GM19438 (cell line): ENCODE results near the gene MTUS2.

ENCODE experiments used
- ATAC-seq: cut with Tn5 transposase; IDR thresholded peaks from one replicate; pipeline ENCODE4 v1.9.1; 2021; ENCODE audit warnings: low read depth; ENCODE audit not compliant: unreplicated experiment

The MTUS2 gene

DNA sequence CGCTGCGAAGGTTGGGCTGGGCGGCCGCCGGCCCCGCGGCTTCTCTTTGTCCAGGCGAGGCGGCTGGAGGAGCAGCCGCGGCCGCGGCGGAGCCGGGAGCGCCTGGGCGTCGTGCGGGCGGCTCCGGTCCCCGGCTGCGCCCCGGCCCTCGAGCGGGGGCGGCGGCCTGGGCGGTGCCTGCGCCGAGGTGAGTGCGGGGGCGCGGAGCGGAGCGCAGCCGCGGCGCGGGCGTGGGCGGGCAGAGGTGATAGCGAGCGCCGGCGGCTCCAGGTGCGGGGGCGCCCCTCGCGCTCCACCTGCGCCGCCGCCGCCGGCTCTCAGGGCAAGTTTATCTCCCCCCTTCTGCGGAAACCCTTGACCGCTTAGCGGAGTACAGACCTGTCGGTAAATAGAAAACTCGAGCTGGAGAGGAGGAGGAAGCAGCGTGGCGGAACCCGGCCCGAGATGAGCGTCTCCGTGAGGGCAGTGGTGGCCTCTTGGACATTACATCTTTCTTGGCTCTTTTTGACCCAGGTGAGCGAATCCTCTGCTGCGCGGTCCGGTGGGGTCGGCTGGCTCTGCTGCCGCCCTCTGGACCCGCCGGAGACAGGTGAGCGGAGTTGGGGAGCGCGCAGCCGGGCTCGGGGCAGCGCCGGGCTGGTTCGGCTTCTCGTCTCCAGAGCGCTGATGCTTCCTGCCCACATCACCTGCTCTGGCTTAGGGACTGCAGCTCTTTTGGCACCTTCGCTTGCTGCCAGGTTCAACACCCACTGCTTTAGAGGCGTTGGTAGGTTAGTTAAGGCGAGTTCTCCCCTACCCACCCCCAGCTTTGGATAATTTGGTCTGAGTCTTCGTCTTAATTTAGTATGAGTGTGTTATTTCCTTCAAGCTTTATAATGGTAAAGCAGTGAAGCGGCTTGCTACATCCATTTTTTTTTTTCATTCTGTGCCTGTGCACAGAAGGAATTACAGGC, at the start of gene MTUS2:
Gene MTUS2 (plus strand): TSS at position 241 of the 953 bp plus-strand sequence.
- ATAC-seq: peak; percentile 53

DNA sequence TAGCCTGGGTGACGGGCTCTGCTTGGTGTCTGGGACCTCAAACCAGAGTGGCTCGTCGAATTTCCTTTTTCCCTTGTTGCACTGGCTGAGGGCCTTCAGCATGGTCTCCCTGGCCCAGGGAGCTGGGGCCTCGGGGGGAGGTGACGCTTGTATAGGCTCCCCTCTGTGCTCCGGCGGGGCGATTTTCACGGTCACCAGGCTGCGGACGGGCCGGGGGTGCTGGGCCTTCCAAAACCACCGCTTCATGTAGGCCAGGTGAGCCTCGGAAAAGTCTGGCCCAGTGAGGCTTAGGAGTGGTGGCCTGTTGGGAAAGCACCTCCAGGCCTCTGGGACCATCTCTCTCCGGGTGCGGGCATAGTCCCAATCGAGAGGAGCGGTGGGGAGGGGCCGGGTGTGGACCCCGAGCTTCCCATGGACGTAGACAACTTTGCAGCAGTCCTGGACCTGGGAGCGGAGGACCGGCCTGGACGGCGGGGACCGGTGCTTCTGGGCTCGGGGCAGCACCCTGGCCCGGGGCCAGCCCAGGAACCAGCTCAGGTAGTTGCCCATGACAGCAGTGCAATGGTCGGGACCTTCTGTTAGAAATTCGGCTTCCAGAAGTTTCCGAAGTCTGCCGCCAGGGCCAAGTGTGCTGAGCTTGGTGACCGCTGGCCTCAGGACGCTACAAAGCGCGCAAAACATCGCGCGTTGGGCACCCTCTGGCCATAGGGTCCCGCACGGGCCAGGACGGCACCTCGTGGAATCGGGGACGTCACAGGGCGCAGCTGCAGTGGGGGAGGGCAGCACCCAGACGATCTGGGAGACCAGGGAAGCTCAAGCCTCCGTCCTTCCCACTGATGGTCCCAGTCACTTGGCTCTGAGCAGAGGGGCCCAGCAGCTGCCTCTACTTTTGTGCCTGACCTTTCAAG, 41.6 kb upstream of the MTUS2 start:
- ATAC-seq: no peak

DNA sequence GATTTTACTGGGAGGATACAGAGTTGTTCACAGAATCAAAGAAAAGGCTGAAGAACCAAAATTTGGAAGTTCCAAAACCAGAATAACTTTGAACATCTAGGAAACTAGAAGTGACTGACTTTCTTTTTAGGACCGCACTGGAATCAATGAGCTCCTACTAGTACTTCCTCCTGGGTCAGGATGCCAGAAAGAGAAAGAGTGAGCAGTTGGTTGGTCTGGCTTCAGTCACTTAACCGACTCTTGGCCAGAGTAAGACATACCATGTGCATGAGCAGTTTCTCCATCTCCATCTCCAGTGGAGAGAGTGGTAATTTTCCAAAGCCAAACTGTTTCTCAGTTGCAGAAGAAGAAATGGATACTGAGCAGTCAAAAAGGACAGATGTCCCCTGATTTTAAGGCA, 27.1 kb upstream of the MTUS2 start:
- no peak for ATAC-seq

DNA sequence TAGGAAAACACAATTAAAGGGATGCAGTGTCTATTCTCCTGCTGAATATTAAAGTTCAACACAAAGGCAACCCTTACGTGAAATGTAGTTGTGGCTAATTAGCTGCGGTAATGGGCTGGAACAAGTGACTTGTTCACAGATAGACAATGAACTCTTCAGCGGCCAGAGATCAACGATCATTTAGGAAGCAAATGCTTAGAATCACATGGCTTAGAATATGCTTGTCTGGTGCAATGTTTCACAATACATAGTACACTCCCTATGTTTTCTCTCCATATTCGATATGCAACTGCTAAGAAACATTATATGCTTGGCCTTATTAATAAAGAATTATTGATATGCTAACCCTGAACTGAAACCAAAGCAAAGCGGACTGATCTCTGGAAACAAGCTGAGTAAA, 25.7 kb upstream of the MTUS2 start:
- no peak for ATAC-seq

DNA sequence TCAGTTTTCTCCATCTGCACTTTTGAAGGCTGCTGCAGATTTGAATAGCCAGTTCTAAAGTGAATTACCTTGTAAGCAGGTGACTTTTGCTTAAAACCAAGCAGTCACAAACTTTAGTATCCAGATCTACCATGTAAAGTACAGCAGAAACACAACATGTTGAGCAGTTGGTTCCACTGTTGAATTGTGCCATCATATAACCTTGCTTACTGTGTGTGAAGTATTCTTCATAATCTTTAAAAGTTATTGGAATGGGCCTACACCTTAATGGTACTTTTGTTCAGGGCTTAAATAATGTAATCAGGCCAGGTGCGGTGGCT, 23.2 kb upstream of the MTUS2 start:
- ATAC-seq: no peak

DNA sequence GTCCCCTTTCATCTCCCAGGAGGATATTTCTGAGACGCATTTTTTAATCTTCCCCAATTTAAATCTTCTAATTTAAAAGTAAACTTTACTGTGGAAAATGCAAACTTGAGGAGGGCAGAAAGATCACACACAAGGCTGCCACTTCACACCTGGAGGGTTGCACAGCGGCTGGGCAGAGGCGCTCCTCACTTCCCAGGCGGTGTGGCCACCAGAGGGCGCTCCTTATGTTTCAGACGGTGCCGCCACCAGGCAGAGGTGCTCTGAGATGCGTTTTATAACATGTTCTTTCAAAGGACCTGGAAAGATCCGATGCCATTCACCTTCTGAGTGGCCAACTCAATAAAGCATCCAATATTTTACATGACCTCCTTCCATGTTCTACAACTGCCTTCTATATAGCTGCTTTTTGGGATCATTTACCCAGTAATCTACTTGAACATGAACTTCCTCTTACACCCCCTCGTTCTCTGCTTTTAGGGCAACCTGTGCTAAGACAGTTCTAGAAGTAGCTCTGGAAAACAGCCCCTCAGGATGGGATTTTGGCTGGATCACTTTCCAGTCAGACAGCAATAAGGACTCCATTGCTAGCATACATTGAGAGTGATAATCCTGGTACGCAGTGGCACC, 14.8 kb upstream of the MTUS2 start:
- no peak for ATAC-seq

DNA sequence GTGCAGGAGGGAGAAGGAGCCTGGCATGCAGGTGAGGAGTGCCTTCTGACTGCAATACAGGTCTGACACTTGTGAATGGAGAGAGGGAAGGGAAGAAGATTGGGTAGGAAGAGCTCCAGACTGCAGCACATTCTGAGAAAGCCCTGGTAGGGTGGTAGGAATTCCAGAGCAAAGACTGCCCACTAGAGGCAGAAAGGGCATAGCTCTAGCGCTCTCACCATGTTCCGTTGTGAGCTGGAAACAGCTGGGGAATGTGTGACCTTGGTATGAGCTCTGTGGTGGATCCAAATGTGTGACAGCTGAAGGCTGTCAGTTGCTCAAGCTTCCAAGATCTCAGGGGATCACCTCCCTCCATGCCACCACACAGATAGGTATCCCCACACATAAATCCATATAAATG, 2.9 kb upstream of the MTUS2 start:
- ATAC-seq: no peak

DNA sequence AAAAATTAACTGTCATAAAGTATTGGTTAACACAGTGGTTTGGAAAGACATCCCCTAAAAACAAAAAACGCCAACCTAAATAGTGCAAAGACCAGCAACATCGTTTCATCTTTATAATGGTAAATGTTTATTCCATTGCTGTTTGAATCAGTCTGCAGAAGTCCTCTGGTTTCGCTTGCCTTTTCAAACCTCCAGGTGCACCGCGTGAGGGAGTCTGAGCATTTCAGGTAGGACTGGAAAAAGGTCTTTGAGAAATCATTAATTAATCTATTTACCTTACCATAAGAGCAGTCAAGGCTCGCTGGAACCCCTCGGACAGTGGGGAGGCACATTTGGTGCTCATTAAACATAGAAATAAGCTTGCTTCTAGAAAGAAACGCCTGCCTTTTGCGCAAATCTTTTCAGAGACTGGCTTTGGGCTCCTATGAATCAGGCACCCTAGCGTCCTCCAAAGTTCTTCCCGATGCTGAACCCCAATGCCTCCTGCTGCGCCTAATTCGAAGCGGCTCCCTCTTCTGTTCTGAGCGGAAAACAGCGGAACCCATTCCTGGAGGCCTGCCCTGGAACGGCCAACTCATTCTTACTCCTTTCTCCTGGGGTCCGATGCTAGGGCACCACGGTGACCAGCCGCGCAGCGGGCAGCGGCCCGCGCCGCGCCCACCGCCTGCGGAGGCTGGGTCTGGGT, 951 bp upstream of the MTUS2 start:
- ATAC-seq: no peak

DNA sequence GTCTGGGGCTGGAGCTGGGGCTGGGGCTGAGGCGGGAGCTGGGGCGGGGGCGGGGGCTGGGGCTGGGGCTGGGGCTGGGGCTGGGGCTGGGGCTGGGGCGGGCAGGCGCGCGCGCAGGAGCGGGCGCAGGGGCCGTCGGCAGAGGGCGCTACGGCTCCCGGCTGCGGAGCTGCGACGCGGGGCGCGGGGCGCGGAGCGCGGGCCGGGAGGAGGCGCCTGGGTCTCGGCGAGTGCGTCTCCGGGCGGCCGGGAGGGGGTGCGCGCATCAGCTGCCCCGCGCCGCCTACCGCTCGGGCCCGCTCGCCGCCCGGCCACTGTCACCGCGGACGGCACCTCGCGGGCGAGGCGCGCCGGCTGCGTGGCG, 422 bp upstream of the MTUS2 start:
- ATAC-seq: peak; percentile 63

DNA sequence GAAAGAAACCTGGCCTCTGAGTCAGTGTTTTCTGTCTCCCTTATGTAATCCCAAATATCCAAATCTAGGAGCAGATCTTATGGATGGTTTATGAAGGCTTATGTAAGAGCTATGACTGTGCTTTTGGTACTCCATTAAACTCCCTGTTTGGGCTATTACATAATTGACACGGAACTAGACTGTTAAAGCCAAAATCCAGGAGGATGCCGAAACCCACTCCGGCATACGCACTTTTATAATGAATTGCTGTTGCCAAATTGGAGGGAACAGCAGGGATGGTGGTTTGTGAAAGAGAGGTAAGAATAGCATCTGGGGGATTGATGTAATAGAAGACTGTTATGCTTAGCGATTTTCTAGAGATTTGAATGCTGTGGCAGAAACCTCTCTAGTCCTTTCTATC, 2.0 kb downstream of the MTUS2 start:
- no peak for ATAC-seq

DNA sequence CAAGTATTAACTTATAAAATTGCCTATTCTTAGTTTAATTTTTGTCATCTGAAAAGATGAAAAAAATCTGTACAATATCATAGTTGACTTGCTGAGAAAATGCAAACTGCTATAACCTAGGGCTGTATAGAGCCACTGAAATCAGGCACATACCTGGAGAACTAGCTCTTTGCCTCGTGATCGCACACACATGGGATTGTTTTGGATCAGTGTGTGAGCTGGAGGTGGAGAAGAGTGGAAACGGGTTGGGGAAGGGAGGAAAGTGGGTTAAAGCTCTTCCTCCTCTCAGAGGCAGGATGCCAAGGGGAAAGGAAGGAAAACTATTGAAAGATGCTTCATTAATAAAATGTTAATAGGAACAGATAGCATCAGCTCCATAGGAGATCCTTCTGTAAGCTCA, 2.7 kb downstream of the MTUS2 start:
- no peak for ATAC-seq

DNA sequence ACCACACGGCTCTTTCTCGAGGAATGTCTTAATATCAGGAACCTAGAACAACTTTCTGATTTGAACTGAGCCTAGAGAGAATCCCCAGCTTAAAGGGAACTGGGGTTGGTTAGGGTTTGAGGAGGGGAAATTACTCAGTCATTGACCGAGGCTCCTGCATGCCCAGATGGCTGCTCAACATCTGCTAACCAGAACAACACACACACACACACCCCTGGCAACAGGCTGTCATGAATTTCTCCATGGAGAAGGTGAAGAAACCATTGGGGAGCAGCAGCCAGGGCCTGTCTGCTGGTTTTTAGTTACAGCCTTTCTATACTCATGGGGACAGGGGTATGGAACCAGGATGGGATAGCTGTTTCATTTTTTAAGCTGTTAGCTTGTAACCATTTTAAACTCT, 5.2 kb downstream of the MTUS2 start:
- no peak for ATAC-seq

DNA sequence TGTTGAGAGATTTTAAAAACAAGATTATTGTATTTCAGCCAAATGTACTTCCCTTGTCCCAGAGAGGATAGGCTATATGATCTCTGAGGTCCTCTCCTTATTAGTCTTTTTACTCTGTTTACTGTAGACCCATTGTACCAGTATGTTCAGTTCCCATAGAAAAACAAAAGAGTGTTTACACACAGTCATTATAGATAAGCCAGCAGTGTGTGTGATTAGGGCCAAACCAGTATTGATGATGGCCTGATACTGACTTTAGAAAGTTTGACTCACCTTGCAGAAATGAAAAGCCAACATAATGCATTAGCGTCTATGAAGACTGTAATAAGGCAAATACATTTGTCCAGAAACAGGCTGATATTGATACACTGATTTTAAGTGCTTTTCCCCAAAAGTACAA, 6.2 kb downstream of the MTUS2 start:
- ATAC-seq: no peak

DNA sequence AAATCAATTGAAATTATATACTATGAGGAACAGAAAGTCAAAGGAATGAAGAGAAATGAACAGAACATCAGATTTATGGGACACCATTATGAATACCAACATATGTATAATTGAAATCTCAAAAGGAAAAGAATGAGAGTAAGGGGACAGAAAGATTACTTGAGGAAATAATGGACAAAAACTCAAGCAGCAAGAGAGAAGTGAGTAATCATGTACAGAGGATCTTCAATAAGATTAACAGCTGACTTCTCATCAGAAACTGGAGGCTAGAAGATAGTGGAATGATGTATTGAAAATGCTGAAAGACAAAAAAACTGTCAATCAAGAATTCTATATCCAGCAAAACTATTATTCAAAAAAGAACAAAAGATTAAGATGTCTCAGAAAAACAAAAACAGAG, 10.4 kb downstream of the MTUS2 start:
- no peak for ATAC-seq

DNA sequence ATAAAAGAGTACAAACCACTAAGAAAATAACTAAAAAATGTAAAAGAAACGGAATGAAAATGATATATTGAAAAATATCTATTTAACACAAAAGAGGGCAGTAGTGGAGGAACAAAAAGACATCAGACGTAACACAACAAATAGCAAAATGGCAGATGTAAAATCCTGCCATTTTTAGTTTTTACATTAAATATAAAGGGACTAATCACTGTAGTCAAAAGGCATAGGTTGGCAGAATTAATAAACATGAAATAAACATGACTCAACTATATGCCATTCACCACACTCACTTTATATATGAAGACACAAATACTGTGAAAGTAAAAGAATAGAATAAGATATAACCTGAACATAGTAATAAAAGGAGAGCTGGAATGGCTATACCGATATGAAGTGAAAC, 11.0 kb downstream of the MTUS2 start:
- ATAC-seq: no peak

DNA sequence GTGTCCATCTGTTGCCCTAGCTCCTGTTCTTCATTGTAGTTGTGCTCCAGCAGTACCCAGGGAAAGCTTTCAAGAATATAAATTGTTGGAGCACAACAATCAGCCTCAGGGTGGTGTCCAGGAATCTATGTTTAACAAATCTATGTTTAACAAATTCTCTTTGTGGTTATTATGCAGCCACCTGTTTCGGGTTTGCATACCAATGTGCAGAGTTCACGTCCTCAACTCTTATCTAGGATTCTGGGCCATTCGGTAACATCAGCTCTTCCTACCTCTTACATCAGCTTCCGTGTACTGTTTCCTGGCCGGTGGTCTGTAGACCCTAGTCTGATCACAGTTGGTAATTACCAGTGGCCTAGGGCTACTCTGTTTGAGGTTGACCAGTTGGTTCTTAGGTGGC, 17.0 kb downstream of the MTUS2 start:
- no peak for ATAC-seq

DNA sequence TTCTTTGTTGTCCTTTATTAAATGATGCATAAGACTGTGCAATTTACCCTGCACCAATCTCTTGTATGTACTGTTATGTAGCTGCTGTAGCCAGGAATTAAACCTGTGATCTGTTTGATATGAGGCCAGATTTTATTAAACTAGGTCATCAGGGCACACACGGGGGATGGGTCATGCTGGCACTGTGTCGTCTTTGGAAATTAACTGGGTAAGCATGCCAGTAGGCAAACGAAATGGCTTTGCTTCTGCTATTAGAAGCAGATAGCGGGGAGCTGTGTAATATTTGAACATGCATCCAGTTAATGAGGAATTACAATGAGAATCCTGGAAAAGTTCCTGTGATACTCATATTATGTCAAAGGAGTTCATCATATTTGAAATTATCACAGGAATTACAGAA, 23.5 kb downstream of the MTUS2 start:
- ATAC-seq: no peak

DNA sequence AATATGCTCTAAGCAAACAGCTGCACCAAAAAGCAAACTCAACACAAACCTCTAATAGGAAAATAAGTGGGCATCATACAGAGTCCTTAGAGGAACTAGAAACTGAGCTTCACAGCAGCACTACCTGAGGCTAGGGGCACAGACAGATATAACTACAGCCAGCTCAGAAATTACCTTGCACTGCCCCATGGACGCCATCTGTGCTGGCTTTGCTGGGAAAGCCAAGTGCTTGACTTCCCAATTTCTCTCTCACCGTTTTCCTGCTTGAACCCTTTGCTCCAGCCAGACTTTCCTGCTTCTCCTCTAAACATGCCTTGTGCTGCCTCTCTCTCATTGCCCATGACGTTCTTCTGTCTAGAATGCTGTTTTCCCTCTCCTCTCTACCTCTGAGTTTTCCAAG, 29.3 kb downstream of the MTUS2 start:
- ATAC-seq: no peak

DNA sequence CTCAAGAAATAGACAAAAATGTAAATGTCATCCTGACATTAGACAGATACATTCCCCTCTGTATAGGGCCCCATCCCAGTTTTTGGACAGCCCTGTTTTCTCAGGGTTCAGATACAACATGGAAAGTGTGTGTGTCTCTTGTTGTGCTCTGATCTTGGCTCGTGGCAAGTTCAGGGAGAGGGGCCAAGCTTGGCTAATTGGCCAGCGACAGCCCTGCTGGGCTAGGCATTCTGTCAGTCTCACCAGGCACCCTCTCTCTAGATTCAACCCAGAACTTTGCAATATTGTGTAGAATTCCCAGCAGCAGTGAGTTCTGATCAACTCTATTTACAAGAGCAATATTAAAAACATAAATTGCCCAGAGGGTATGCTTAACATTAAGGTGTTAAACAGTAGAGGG, 30.1 kb downstream of the MTUS2 start:
- ATAC-seq: no peak

DNA sequence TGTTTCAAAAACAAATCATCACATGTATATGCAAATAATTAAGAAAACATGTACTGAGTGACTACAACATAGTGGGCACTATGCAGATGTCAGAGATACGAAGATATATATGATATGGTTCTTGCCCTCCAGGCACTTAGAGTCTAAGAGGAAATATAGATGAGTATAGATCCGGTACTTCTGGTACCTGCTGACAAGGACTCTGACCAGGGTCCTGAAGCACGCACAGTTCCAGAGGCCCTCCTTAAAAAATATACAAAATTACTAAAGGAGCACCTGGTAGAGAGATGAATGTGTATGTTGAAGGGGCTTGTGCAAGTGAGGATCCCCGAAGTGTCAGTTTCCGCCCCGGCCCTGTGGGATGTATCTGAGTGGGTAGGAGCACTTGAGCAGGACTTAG, 31.3 kb downstream of the MTUS2 start:
- no peak for ATAC-seq

DNA sequence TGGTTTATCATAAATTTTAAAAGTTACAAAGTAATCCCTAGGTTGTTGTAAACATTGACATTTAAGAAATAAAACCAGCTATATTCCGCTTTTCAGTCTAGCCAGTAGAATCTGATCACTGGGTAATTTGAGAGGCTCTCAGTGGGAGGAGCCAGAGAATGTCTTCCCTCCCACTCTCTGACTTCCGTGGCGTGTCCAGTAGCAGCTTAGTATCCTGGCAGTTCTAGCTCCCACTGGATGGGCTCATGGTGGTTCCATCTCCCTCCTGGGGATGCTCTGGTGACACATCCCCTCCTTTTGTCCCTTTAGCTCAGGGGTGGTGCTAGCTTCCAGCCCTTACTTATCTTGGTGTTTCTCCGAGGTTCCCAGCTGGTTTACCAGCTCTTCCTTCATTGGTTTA, 34.5 kb downstream of the MTUS2 start:
- ATAC-seq: no peak
